Breast epithelium (tissue), 4 donors: ENCODE results near the gene IGSF9. TPM values are rescaled to one million over a fixed set of nuclear protein-coding genes. Genes with fewer than 3 reads are reported as not detected.

Source experiments
- DNase-seq, 2 donors: peaks; one replicate each; pipeline ENCODE4 v3.0.0-alpha.2; 2019; ENCODE audit warnings: low spot score in 2 of 2
- H3K27ac ChIP-seq, 2 donors: fragments of 200-600 bp; sonication (generic) in 1 of 2; one replicate each; pipeline ENCODE4 v1.5.1; 2016 to 2019; ENCODE audit warnings: mild to moderate bottlenecking in 1 of 2
- H3K27me3 ChIP-seq, 2 donors: fragments of 200-600 bp; sonication (generic) in 1 of 2; one replicate each; pipeline versions ENCODE4 v1.5.1 to v1.6.0; 2017 to 2019; ENCODE audit warnings: control low read depth in 1 of 2, mild to moderate bottlenecking in 1 of 2
- H3K36me3 ChIP-seq: fragments of 200-600 bp; one replicate; pipeline ENCODE4 v1.5.1; 2019
- H3K4me1 ChIP-seq, 2 donors: fragments of 200-600 bp; sonication (generic); one replicate each; pipeline ENCODE4 v1.5.1; 2016 to 2019; ENCODE audit warnings: control low read depth in 1 of 2
- H3K4me3 ChIP-seq, 3 donors: fragments of 200-600 bp; sonication (generic); 1 replicate in 2 of 3; 2 replicates in 1 of 3; pipeline ENCODE4 v1.5.1; 2016 to 2019; ENCODE audit warnings: mild to moderate bottlenecking in 3 of 3, moderate library complexity in 2 of 3
- H3K9me3 ChIP-seq, 2 donors: fragments of 200-600 bp; sonication (generic) in 1 of 2; one replicate each; pipeline ENCODE4 v1.5.1; 2016 to 2019; ENCODE audit warnings: control low read depth in 1 of 2
- POLR2A ChIP-seq: fragments of 450-650 bp; IDR thresholded peaks from one replicate; pipeline ENCODE4 v1.6.1; 2016; ENCODE audit warnings: antibody characterized with exemption, mild to moderate bottlenecking, moderate library complexity
- POLR2AphosphoS5 ChIP-seq, 3 donors: sonication (generic); formaldehyde crosslinking; IDR thresholded peaks; one replicate each; pipeline ENCODE4 v1.6.1; 2017; ENCODE audit warnings: antibody characterized with exemption in 3 of 3
- intact Hi-C: fragments of 100-400 bp; cut with DNase I; formaldehyde crosslinking; loops from one replicate; pipeline ENCODE4 v1.15.1; 2023; ENCODE audit warnings: low total_unique reads
- total RNA-seq, 3 donors: library from RNA; depleted of rRNA; stranded (reverse); fragments of >200 nt; gene quantifications; one replicate each; pipeline ENCODE4 v1.1.0, GENCODE V29; 2016
- TF ChIP-seq, protein P1 (sequence below), 3 donors: fragments of 450-650 bp; IDR thresholded peaks; one replicate each; pipeline ENCODE4 v1.5.1; 2016 to 2017; ENCODE audit warnings: antibody characterized with exemption in 3 of 3, mild to moderate bottlenecking in 3 of 3, moderate library complexity in 3 of 3

The IGSF9 gene
- total RNA-seq, 3 donors from 2014 or later, result 5.9 to 8.0 TPM; not detected in 1

- no peak for DNase-seq
- TF ChIP-seq POLR2AphosphoS5 (IDR thresholded peaks at IDR 0.05) (no peak), POLR2A (no peak)
- TF ChIP-seq, protein P1, sequence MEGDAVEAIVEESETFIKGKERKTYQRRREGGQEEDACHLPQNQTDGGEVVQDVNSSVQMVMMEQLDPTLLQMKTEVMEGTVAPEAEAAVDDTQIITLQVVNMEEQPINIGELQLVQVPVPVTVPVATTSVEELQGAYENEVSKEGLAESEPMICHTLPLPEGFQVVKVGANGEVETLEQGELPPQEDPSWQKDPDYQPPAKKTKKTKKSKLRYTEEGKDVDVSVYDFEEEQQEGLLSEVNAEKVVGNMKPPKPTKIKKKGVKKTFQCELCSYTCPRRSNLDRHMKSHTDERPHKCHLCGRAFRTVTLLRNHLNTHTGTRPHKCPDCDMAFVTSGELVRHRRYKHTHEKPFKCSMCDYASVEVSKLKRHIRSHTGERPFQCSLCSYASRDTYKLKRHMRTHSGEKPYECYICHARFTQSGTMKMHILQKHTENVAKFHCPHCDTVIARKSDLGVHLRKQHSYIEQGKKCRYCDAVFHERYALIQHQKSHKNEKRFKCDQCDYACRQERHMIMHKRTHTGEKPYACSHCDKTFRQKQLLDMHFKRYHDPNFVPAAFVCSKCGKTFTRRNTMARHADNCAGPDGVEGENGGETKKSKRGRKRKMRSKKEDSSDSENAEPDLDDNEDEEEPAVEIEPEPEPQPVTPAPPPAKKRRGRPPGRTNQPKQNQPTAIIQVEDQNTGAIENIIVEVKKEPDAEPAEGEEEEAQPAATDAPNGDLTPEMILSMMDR (IDR thresholded peaks at IDR 0.05), result no peak
- no peaks in the 10 kb centered on the region for H3K9me3 ChIP-seq
- H3K4me3 ChIP-seq, result no peak overlapping the region
- no peaks in the 10 kb centered on the region for H3K36me3 ChIP-seq
- intact Hi-C loops, result no loop called here
- H3K4me1 ChIP-seq, result no peaks in the 10 kb centered on the region
- no peaks in the 10 kb centered on the region for H3K27me3 ChIP-seq
- no peak overlapping the region for H3K27ac ChIP-seq
Measured at GRCh38 chr1:159968901-159969300, 23.5 kb upstream of the IGSF9 start.

GRCh38 chr1:159965263-159965662, 19.9 kb upstream of the IGSF9 start:
- intact Hi-C loops, result no loop called here
- H3K4me3 ChIP-seq, result no peak overlapping the region

GRCh38 chr1:159964144-159964543, 18.7 kb upstream of the IGSF9 start:
- H3K27ac ChIP-seq, result no peak overlapping the region
- no peaks in the 10 kb centered on the region for H3K27me3 ChIP-seq
- H3K4me1 ChIP-seq, result no peaks in the 10 kb centered on the region
- TF ChIP-seq POLR2A, result no peak
- TF ChIP-seq, protein P1 (IDR thresholded peaks at IDR 0.05), result no peak
- no peak for TF ChIP-seq POLR2AphosphoS5 (IDR thresholded peaks at IDR 0.05)
- H3K4me3 ChIP-seq, result no peak overlapping the region
- H3K36me3 ChIP-seq, result no peaks in the 10 kb centered on the region
- DNase-seq, result no peak
- intact Hi-C loops, result no loop called here
- no peaks in the 10 kb centered on the region for H3K9me3 ChIP-seq

More at GRCh38 chr1:159965263-159965662, 19.9 kb upstream of the IGSF9 start:
- Histone ChIP-seq H3K36me3 (no peaks in the 10 kb centered on the region), H3K27ac (no peak overlapping the region), H3K27me3 (no peaks in the 10 kb centered on the region), H3K9me3 (no peaks in the 10 kb centered on the region), H3K4me1 (no peaks in the 10 kb centered on the region)
- no peak for DNase-seq
- TF ChIP-seq POLR2A, result no peak
- TF ChIP-seq, protein P1 (IDR thresholded peaks at IDR 0.05), result no peak
- TF ChIP-seq POLR2AphosphoS5 (IDR thresholded peaks at IDR 0.05), result no peak

DNA sequence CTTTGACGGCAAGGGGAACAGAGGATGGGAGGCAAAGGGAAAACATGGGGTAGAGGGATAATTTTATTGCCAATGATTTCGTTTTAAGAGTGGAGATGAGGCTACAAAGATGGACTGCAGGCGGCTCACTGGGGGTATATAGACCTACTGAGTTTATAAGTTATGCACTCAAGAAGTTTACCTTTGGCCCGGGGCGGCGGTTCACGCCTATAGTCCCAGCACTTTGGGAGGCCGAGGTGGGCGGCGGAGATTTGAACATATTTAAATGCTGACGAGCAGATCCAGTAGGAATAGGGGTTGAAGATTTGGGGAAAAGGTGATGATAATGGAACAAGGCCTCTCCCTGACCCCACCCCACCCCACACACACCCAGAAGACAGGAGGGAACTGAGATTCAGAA, 16.8 kb upstream of the IGSF9 start:
- no peak overlapping the region for H3K27ac ChIP-seq
- H3K27me3 ChIP-seq, result no peaks in the 10 kb centered on the region
- DNase-seq, result no peak
- H3K4me3 ChIP-seq, result no peak overlapping the region
- intact Hi-C loops, result no loop called here
- TF ChIP-seq POLR2A (no peak), POLR2AphosphoS5 (IDR thresholded peaks at IDR 0.05) (no peak)
- TF ChIP-seq, protein P1 (IDR thresholded peaks at IDR 0.05), result no peak
- no peaks in the 10 kb centered on the region for H3K4me1 ChIP-seq
- H3K36me3 ChIP-seq, result no peaks in the 10 kb centered on the region
- H3K9me3 ChIP-seq, result no peaks in the 10 kb centered on the region

DNA sequence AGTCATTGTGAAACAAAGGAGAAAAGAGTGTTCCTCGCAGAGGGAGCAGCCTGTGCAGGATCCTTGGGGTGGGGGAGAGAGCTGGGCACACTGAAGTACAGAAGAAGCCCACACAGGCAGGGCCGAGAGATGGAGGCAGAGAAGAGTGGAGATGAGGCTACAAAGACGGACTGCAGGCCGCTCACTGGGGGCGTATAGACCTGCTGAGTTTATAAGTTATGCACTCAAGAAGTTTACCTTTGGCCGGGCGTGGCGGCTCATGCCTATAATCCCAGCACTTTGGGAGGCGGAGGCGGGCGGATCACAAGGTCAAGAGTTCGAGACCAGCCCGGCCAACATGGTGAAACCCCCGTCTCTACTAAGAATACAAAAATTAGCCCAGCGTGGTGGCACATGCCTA, 16.2 kb upstream of the IGSF9 start:
- Histone ChIP-seq H3K9me3 (no peaks in the 10 kb centered on the region), H3K27ac (no peak overlapping the region), H3K36me3 (no peaks in the 10 kb centered on the region), H3K27me3 (no peaks in the 10 kb centered on the region), H3K4me3 (peak overlapping the region in 1 of 3 donors; percentile 25), H3K4me1 (no peaks in the 10 kb centered on the region)
- intact Hi-C loops, result no loop called here
- no peak for DNase-seq
- TF ChIP-seq POLR2A, result no peak
- no peak for TF ChIP-seq POLR2AphosphoS5 (IDR thresholded peaks at IDR 0.05)
- TF ChIP-seq, protein P1 (IDR thresholded peaks at IDR 0.05), result no peak
